GM12872 (cell line): ENCODE measurements around the gene CRAMP1.

Experiments used
- TF ChIP-seq, protein P1 (sequence below): IDR thresholded peaks from 3 replicates; pipeline ENCODE4 v1.5.1; 2011; ENCODE audit warnings: low read depth, mild to moderate bottlenecking, low read length, moderate library complexity; ENCODE audit not compliant: insufficient read depth

CRAMP1 gene

DNA sequence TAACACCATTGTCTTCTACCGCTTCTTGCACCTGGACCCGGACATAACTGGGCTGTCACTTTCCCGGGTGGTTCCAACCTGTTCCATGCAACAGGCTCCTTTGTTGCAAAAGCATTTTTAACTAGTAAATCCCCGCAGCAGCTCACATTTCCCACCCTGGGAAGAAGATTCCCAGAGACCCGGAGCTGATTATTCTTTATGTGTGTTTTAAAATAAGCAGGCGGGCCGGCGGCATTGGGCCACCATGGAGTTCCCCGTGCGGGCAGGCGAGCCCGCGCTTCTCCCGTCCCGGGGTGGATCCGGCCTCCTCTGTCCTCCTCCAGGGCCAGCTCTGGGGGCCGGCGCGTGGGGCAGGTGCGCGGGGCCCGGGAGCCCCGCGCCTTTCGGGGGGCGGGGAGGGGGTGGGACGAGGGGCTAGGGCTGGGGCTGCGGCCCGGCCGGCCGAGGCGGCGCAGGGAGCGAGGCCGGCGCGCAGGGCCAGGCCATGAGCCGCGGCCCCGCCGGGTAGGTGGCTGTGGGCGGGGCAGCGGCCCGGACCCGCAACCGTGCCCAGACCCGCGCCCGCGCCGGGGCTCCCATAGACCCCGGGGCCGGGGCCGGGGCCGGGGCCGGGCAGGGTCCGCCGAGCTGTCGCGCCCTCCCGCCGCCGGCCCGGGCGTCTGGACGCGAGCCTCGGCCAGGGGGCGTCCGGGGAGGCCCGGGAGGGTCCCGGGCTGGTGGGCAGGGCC is 1.7 kb downstream of the CRAMP1 start:
- TF ChIP-seq, protein P1, sequence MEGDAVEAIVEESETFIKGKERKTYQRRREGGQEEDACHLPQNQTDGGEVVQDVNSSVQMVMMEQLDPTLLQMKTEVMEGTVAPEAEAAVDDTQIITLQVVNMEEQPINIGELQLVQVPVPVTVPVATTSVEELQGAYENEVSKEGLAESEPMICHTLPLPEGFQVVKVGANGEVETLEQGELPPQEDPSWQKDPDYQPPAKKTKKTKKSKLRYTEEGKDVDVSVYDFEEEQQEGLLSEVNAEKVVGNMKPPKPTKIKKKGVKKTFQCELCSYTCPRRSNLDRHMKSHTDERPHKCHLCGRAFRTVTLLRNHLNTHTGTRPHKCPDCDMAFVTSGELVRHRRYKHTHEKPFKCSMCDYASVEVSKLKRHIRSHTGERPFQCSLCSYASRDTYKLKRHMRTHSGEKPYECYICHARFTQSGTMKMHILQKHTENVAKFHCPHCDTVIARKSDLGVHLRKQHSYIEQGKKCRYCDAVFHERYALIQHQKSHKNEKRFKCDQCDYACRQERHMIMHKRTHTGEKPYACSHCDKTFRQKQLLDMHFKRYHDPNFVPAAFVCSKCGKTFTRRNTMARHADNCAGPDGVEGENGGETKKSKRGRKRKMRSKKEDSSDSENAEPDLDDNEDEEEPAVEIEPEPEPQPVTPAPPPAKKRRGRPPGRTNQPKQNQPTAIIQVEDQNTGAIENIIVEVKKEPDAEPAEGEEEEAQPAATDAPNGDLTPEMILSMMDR: no peak

DNA sequence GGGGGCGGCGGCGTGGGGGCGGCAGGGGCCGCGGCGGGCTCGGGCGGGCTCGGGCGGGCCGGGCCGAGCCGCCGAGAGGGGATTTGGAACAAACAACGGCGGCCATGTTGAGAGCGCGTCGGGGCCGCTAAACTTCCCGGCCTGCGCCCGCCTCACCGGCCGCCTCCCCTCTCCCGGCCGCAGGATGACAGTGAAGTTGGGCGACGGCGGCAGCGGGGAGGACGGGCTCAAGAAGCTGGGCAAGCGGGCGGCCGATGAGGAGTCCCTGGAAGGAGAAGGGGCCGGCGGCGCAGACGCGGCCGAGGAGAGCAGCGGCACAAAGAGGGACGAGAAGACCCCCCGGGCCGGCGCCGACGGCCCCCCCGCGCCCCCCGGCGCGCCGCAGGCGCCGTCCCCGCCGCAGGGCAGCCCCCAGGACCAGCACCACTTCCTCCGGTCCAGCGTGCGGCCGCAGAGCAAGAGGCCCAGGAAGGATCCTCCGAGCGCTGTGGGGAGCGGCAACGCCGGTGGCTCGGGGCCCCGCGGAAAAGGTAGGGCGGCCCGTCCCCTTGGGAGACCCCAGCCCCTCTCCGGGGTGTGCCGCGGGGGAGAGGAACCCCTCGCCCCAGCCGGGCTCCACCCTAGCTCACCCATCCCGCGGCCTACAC is 2.4 kb downstream of the CRAMP1 start:
- TF ChIP-seq, protein P1: no peak

DNA sequence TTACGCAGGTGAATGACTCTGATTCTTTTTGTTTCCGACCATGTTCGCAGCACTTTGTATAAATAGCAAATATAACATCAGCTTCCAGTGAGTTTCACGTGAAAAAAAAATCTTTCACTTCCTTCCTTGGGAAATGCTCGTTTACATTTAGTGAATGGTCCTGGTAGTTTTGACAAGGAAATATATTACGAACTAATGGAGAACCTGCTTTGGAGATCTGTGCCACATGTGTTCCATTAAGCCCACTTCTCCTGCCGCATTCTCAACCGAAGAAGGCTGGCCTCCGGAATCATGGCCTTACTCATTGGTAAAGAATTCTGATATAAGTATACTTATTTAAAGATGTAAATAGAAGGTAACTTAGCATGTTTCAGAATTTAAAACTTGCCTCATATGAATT is 3.6 kb downstream of the CRAMP1 start:
- TF ChIP-seq, protein P1: no peak

DNA sequence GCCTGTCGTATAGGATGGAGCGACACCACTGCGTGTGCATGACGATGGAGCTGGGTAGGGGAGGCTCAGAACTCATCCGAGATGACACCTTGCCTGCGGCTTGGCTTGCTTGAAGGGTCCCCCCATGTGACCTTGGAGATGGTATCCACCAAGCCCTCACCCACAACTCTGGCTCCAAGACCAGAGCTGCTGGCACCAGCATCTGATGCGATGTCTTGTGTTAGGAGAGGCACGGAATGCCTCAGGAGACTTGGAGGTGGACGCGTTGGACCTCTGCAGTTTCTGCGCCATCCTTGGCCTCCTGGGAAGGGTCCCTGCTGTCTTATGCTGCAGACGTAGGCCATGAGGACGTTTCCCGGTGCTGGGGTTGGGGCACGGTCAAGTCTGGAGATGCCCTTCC is 7.8 kb downstream of the CRAMP1 start:
- TF ChIP-seq, protein P1: no peak

DNA sequence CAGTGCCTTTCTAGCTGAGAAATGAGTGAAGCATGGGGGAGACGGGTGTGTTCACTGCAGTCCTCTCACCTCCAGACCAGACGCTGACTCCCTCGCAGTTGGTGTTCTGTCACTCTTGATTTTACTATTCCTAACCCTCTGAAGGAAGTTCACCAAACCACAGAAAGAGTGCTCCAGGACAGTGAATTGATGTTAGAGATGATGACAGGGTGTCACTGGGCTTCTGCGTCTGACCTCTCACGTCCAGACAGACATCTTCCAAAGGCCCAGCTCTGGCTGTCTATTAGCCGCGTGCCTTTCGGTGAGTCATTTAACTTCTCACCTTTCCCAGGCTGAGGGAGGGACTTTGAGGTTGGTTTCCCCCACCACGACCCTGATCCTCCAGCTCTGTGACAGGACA is 8.2 kb downstream of the CRAMP1 start:
- TF ChIP-seq, protein P1: no peak

DNA sequence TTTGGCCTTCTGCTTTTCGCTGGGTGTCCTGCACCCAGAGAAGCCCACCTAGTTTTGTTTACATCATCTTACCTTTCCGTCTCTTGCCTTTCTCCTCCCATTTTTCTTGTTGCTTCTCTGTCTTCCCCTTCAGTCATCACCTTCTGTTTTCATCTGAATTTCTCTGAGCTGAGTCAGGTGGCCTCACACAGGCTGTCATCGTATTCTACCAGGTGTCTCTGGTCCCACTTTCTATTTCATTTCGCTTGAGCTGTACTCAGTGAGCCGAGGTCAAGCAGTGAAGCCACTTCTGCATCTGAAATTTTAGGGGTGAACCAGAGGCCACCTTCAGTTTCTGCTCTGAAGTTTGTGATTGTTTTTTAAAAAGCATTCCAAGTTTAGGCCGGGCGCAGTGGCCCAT is 9.7 kb downstream of the CRAMP1 start:
- TF ChIP-seq, protein P1: no peak

DNA sequence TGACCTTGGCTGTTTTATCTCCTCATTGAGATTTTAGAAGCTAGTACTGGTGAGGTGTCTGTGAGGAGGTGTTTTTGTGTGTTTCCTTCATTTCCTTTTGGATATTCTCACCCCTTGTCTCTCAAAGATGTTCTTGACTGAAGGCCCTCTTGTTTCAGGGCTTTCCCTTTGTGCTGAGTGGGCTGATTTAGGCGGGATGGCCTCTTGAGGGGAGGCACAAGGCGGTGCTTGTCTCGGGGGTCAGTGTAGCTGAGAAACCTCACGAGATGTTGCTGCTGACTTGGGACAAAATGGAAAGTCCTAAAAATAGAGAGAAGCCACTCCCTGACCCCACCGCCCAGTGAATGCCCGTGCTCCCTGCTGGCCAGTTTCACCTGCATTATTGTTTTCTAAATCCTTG is 14.2 kb downstream of the CRAMP1 start:
- TF ChIP-seq, protein P1: no peak
